Measurements from ENCODE around the gene SYNPO.

SYNPO gene

GRCh38 chr5:150624334-150625163 lies 15.9 kb upstream of the SYNPO start:
- peak overlapping the region; percentile 31 for H3K4me3 ChIP-seq (ENCODE audit: low read depth, low read length)

GRCh38 chr5:150625164-150625535 lies 15.3 kb upstream of the SYNPO start:
- peak overlapping the region; percentile 31 for H3K4me3 ChIP-seq (ENCODE audit: low read depth, low read length)

GRCh38 chr5:150625831-150626746 lies 14.4 kb upstream of the SYNPO start:
- no peak overlapping the region for H3K4me3 ChIP-seq (ENCODE audit: low read depth, low read length)

GRCh38 chr5:150626853-150627276 lies 13.6 kb upstream of the SYNPO start:
- no peak overlapping the region for H3K4me3 ChIP-seq (ENCODE audit: low read depth, low read length)

GRCh38 chr5:150627731-150628545 lies 12.5 kb upstream of the SYNPO start:
- H3K4me3 ChIP-seq (ENCODE audit: low read depth, low read length), result no peak overlapping the region

GRCh38 chr5:150628936-150629485 lies 11.4 kb upstream of the SYNPO start:
- H3K4me3 ChIP-seq (ENCODE audit: low read depth, low read length), result no peak overlapping the region

GRCh38 chr5:150630016-150630415 lies 10.4 kb upstream of the SYNPO start:
- H3K4me3 ChIP-seq (ENCODE audit: low read depth, low read length), result no peak overlapping the region

- H3K4me3 ChIP-seq (ENCODE audit: low read depth, low read length), result no peak overlapping the region
These were observed 9.8 kb upstream of the SYNPO start for GRCh38 chr5:150630461-150631325.

- no peak overlapping the region for H3K4me3 ChIP-seq (ENCODE audit: low read depth, low read length)
These were observed 9.1 kb upstream of the SYNPO start for GRCh38 chr5:150631326-150631701.

GRCh38 chr5:150632305-150633160 lies 7.9 kb upstream of the SYNPO start:
- H3K4me3 ChIP-seq (ENCODE audit: low read depth, low read length), result no peak overlapping the region

- H3K4me3 ChIP-seq (ENCODE audit: low read depth, low read length), result no peak overlapping the region
These were observed 7.0 kb upstream of the SYNPO start for GRCh38 chr5:150633429-150633828.

GRCh38 chr5:150636391-150637244 lies 3.8 kb upstream of the SYNPO start:
- no peak overlapping the region for H3K4me3 ChIP-seq (ENCODE audit: low read depth, low read length)

- no peak overlapping the region for H3K4me3 ChIP-seq (ENCODE audit: low read depth, low read length)
These were observed 3.0 kb upstream of the SYNPO start for GRCh38 chr5:150637245-150638052.

- H3K4me3 ChIP-seq (ENCODE audit: low read depth, low read length), result no peak overlapping the region
These were observed 2.4 kb upstream of the SYNPO start for GRCh38 chr5:150638053-150638444.

GRCh38 chr5:150638488-150639376 lies 1.7 kb upstream of the SYNPO start:
- no peak overlapping the region for H3K4me3 ChIP-seq (ENCODE audit: low read depth, low read length)

GRCh38 chr5:150639377-150639692 lies 1.1 kb upstream of the SYNPO start:
- H3K4me3 ChIP-seq (ENCODE audit: low read depth, low read length), result no peak overlapping the region

Measured in iPS-11a (cell line).